B cell (primary cell): ENCODE measurements around the gene IL17REL.

Experiments used
- CTCF ChIP-seq: fragments of 200-600 bp; IDR thresholded peaks from one replicate; pipeline ENCODE4 v1.8.0; 2022; ENCODE audit warnings: antibody characterized with exemption, mild to moderate bottlenecking
- EZH2 ChIP-seq: IDR thresholded peaks from 2 replicates; pipeline ENCODE4 v1.6.1; 2012; ENCODE audit warnings: borderline replicate concordance, low read depth, mild to moderate bottlenecking, moderate library complexity, low read length; ENCODE audit not compliant: insufficient read depth, poor library complexity, severe bottlenecking

DNA sequence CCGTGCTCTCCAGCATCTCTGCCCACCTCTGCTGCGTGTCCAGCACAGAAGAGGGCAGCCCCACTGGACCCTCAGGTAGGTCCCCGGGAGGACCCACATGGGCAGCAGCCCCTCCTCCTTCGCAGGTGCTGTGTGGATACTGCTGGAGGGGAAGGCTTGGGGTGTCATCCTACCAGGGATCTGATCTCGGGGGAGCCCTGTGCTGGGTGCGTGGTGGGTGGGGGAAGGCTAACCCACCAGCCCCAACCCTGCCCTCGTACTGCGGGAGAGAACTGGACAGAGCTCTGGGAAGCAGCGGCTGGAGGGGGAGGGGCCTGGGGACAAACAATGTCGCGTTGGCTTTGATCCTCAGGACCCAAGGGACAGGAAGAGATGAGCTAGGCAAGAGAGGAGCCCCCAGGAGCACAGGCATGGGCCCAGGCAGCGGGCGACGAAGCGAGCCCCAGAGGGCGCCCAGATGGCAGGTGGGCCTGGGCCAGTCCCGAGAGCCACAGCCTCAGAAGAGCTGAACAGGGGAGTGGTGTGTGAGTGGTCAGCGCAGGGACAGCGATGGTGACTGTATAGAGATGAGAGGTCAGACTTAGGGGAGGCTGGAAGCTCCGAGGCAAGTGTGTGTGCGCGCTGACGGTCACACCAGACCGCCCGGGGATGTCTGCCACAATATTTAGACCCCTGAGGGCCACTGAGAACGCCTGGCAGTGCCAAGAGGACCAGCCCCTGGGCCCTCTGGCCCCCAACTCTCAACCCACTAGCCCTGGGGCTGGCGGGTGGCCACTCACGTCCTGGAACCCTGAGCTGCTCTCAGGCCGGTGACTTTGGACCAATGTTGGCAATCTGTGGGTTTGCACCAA lies 53.4 kb downstream of the IL17REL start:
- TF ChIP-seq EZH2 = no peak
- TF ChIP-seq CTCF = no peak
